Measurements from ENCODE around the gene SLC12A7.

DNA sequence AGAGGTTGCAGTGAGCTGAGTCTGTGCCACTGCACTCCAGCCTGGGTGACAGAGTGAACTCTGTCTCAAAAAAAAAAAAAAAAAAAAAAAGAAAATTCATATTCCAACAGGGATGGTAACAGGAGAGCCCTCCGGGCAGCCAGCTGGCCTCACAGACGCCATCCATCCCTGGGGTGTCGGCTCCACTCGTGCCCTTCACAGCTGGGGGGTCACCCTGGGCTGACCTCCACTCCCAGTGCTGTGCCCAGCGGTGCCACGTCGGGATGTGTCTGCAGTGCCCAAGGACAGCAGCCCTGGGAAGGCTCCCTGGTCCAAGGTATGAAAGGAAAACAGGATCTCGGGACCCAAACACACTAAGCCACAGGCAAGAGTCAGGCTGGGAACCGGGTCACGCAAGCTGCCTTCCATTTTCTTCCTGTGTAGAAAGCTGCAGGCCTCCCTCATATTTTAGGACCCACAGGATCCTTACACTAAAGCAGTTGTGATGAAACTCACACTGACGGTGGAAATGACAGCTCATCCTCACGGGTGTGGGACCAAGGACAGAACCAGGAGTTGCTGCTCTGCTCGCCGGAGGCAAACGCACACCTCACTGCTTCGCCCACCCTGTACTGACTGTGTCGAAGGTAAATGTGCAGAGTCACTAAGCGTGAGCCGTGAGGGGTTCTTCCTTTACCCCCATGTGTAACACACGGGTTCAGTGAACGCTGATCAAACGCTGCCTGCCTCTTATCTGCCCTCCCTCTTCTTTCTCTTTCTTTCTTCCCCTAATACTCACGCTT lies 5.3 kb downstream of the SLC12A7 start:
- TF ChIP-seq POLR2A (IDR thresholded peaks at IDR 0.05; ENCODE audit: low read length), result peak; percentile 13
- no peak for TF ChIP-seq GATA1 (IDR thresholded peaks at IDR 0.05; ENCODE audit: low read depth, low read length)
